ENCODE results near the gene FMO1.
"Not testable (repeated sequence)": the region's sequence is repeated elsewhere in the genome, so short reads cannot be mapped to it uniquely, and the experiment has no call there.

Gene FMO1

DNA sequence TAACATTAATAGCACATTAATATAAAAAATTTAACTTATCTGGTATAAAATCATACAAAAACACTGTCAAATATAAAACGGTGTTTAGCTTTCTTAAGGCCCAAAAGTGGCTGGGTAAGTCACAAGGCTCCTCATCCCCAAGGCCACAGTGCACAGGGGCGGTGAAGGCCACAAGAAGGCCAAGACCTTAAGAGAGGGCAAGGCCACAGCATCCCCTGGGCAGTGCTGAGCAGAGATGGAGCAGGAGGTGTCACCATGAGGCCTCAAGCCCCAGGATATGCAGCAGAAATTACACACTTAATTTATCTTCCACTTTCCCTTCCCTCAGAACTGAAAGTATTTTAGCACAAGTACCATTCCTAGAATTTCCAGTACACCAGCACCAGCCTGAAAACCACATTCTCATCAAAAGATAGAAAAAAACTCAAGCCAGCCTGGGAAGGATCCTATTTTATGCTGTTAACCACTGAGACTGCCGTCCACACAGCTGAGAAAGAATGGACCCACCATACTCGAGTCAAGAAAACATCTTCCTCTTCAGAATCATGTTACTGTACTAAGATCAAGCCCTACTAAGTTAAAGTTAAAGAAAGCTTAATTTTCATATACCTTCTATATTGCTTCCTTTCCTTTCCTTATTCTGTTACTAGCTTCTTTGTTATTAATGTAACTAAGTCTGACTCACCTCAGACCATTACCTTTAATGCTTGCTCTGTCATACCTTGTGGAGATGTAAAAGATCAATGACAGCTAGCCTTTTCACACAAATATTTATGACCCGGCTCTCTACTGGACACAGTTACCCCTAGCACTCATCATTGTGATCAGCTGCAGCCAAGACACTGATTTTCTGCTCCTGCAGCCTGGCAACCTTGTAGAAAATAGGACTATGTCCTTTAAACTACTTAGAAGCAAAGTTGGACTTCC lies 26.4 kb upstream of the FMO1 start:
- ATAC-seq (no peak), DNase-seq (no peak)
- no peaks in the 10 kb centered on the region for H3K4me1 Mint-ChIP-seq
- no peak overlapping the region for H3K4me3 Mint-ChIP-seq
- no peaks in the 10 kb centered on the region for H3K36me3 Mint-ChIP-seq (ENCODE audit: low read depth)
- no peaks in the 10 kb centered on the region for H3K9me3 Mint-ChIP-seq
- H3K27ac Mint-ChIP-seq = no peak overlapping the region
- H3K27me3 Mint-ChIP-seq = peaks cover 13% of the 10 kb centered on the region

- no peaks in the 10 kb centered on the region for H3K4me1 Mint-ChIP-seq
- no peak overlapping the region for H3K27ac Mint-ChIP-seq
- ATAC-seq (no peak), DNase-seq (no peak)
- H3K27me3 Mint-ChIP-seq = peaks cover 6% of the 10 kb centered on the region
- H3K4me3 Mint-ChIP-seq = no peak overlapping the region
- H3K36me3 Mint-ChIP-seq (ENCODE audit: low read depth) = no peaks in the 10 kb centered on the region
- H3K9me3 Mint-ChIP-seq = no peaks in the 10 kb centered on the region
Measured at GRCh38 chr1:171222936-171223335, 25.4 kb upstream of the FMO1 start.

DNA sequence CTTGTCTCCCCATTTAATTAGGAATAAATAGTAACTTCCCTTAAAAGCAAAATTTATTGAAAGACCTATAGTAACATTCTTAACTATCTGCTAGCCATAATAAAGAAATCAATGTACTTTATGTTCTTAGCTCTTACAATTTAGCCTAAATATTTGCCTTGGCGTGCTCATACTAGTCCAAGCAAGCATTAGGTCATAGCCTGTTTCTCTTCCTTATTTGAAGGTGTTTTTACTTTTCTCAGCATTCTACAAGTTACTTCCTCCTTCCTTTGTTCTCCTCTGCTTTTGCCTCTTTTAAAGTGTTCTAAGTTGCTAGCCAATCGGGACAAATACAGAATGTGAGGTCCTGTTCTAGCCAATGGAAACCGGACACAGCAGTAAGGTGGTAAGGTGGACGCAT lies 24.0 kb upstream of the FMO1 start:
- H3K9me3 Mint-ChIP-seq; ATAC-seq; H3K36me3 Mint-ChIP-seq (ENCODE audit: low read depth); DNase-seq; H3K27ac Mint-ChIP-seq; H3K27me3 Mint-ChIP-seq; H3K4me3 Mint-ChIP-seq; H3K4me1 Mint-ChIP-seq: not testable (repeated sequence)

GRCh38 chr1:171226747-171227370 lies 21.4 kb upstream of the FMO1 start:
- no peak overlapping the region for H3K27ac Mint-ChIP-seq
- no peak for DNase-seq
- H3K27me3 Mint-ChIP-seq = peaks cover 7% of the 10 kb centered on the region
- no peaks in the 10 kb centered on the region for H3K4me1 Mint-ChIP-seq
- H3K36me3 Mint-ChIP-seq (ENCODE audit: low read depth) = no peaks in the 10 kb centered on the region
- no peaks in the 10 kb centered on the region for H3K9me3 Mint-ChIP-seq
- no peak overlapping the region for H3K4me3 Mint-ChIP-seq
- ATAC-seq = peak; percentile 59

DNA sequence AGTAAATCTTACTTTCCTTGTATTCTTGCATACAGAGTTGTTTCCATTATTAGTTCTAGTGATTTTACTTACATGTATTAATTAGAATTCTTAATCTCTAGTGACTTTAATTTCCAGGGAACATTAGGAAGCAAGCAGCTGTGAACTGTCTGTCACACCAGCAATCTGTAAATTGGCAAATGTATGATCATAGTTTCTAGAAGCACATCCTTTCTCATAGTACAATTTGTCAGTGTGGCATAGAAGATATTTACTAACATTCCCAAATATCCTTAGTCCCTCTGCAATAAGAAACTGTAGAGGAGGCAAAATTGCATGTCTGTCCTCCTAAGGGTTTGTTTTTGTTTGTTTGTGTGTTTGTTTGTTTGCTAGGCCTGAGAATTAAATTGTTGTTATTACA lies 17.0 kb upstream of the FMO1 start:
- Mint-ChIP-seq H3K27ac (no peak overlapping the region), H3K4me3 (no peak overlapping the region), H3K4me1 (no peaks in the 10 kb centered on the region), H3K27me3 (peaks cover 7% of the 10 kb centered on the region), H3K9me3 (peaks cover 4% of the 10 kb centered on the region), H3K36me3 (ENCODE audit: low read depth) (no peaks in the 10 kb centered on the region)
- ATAC-seq = no peak
- DNase-seq = no peak

- Mint-ChIP-seq H3K36me3 (ENCODE audit: low read depth) (no peaks in the 10 kb centered on the region), H3K4me1 (no peaks in the 10 kb centered on the region), H3K27ac (no peak overlapping the region), H3K27me3 (peaks cover 14% of the 10 kb centered on the region), H3K9me3 (peaks cover 4% of the 10 kb centered on the region), H3K4me3 (no peak overlapping the region)
- ATAC-seq (no peak), DNase-seq (no peak)
Measured at GRCh38 chr1:171233183-171233582, 15.1 kb upstream of the FMO1 start.

DNA sequence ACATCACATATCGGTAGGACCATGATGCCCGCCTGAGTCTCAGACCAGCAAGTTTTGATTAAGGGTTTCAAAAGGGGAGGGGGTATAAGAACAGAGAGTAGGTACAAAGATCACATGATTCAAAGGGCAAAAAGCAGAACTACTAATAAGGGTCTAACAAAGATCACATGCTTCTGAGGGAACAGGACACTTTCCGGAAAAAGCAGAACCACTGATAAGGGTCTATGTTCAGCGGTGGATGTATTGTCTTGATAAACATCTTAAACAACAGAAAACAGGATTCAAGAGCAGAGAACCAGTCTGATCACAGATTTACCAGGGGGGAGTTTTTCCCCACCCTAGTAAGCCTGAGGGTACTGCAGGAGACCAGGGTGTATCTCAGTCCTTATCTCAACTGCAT lies 12.1 kb upstream of the FMO1 start:
- not testable (repeated sequence) for H3K27ac Mint-ChIP-seq; H3K36me3 Mint-ChIP-seq (ENCODE audit: low read depth); DNase-seq; H3K4me3 Mint-ChIP-seq; H3K9me3 Mint-ChIP-seq; H3K4me1 Mint-ChIP-seq; ATAC-seq
- H3K27me3 Mint-ChIP-seq = peaks cover 19% of the 10 kb centered on the region

- peaks cover under 1% of the 10 kb centered on the region for H3K9me3 Mint-ChIP-seq
- no peaks in the 10 kb centered on the region for H3K4me1 Mint-ChIP-seq
- H3K4me3 Mint-ChIP-seq = no peak overlapping the region
- ATAC-seq = no peak
- DNase-seq = no peak
- no peaks in the 10 kb centered on the region for H3K36me3 Mint-ChIP-seq (ENCODE audit: low read depth)
- no peak overlapping the region for H3K27ac Mint-ChIP-seq
- H3K27me3 Mint-ChIP-seq = peaks cover 19% of the 10 kb centered on the region
Measured at GRCh38 chr1:171243878-171244277, 4.4 kb upstream of the FMO1 start.

DNA sequence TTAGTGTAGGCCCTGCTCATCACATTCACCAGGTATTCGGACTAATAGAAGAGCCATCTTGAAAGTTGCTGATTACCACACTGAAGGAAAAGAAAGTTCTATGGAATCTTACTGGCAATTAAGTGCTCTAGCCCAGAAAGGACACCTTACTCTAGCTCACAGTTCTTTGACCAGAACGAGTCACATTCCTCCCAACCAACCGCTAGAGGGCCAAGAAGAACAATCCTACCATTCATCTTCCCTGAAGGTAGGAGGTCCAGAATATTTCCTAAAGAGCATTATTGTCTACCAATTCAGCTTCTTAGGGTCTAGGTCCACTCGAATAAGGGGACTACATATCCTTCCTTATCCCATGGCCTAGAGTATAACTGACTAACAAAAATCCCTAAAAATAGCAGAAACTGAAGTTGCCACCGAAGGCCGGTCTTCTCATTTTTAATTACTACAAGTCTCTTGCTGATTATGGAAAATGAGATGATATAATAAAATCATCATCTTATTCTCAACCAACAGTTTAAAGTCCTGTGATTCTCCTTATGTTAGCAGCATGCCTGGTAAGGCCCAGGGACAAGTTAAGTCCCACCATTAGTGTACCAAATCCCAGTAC lies 2.7 kb upstream of the FMO1 start:
- no peak overlapping the region for H3K27ac Mint-ChIP-seq
- DNase-seq (peak; percentile 12), ATAC-seq (peak; percentile 49)
- peaks cover 17% of the 10 kb centered on the region for H3K27me3 Mint-ChIP-seq
- H3K9me3 Mint-ChIP-seq = no peaks in the 10 kb centered on the region
- no peaks in the 10 kb centered on the region for H3K4me1 Mint-ChIP-seq
- no peaks in the 10 kb centered on the region for H3K36me3 Mint-ChIP-seq (ENCODE audit: low read depth)
- no peak overlapping the region for H3K4me3 Mint-ChIP-seq

GRCh38 chr1:171247501-171247900 lies 793 bp upstream of the FMO1 start:
- no peak for ATAC-seq
- Mint-ChIP-seq H3K4me3 (no peak overlapping the region), H3K27me3 (peaks cover 24% of the 10 kb centered on the region), H3K36me3 (ENCODE audit: low read depth) (no peaks in the 10 kb centered on the region), H3K4me1 (peaks cover 7% of the 10 kb centered on the region), H3K9me3 (no peaks in the 10 kb centered on the region), H3K27ac (no peak overlapping the region)
- DNase-seq = no peak

DNA sequence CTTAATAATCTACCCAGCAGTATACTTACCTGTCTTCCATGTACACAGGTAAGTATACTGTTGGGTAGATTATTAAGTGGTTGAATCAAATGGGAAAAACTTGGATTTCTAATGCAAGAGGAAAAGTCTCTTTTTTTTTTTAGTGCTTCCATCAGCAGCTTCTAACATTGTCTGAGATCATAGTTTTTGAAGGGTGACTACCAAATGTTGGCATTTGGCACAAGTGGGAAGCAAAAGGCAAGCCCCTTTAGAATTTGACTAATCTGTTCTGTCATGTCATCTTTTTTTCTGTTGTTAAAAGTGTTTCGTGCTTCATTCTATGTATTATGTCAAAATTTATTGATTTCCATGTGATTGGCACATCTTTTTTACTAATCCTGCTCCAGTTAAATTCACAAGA lies 547 bp downstream of the FMO1 start:
- no peaks in the 10 kb centered on the region for H3K9me3 Mint-ChIP-seq
- no peak overlapping the region for H3K4me3 Mint-ChIP-seq
- H3K27ac Mint-ChIP-seq = no peak overlapping the region
- H3K36me3 Mint-ChIP-seq (ENCODE audit: low read depth) = no peaks in the 10 kb centered on the region
- peaks cover 28% of the 10 kb centered on the region for H3K27me3 Mint-ChIP-seq
- H3K4me1 Mint-ChIP-seq = peaks cover 7% of the 10 kb centered on the region
- DNase-seq (no peak), ATAC-seq (no peak)

GRCh38 chr1:171250263-171250662 lies 2.0 kb downstream of the FMO1 start:
- Mint-ChIP-seq H3K27me3 (peaks cover 31% of the 10 kb centered on the region), H3K27ac (no peak overlapping the region), H3K9me3 (no peaks in the 10 kb centered on the region), H3K36me3 (ENCODE audit: low read depth) (no peaks in the 10 kb centered on the region), H3K4me3 (no peak overlapping the region), H3K4me1 (peaks cover 7% of the 10 kb centered on the region)
- ATAC-seq (no peak), DNase-seq (no peak)

DNA sequence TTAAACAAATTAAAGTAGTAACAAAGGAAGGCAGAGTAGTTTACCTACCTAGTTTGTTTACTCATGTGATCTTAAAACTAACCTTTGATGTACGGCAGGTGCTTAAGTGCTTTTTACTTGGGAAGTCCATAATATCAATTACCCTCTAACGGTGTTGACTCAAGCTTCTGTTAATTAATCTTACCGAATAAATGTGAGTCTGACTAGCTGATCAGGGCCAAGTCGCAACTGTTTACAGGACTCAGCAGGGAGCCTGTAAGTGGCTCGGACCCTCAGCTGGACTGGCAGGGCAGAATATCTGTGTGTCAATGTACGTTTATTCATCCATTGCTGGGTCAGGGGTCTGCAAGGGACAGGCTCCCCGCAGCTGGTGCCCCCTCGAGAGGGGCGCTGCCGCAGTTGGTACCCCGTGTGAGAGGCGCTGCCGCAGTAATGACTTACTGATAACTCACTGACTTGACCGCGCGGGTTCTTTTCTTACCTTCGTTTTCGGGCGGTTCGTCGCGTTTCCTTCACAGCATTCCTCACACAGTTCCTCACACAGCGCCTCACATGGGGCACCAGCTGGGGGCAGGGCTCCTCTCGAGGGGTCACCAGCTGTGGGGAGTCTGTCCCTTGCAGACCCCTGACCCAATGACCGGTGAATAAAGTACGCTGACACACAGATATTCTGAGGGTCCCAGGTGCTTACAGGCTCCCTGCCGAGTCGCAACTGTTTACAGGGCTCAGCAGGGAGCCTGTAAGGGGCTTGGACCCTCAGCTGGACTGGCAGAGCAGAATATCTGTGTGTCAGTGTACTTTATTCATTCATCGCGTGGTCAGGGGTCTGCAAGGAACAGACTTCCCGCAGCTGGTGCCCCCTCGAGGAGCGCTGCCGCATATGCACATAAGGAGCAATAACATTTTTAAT lies 3.0 kb downstream of the FMO1 start:
- Mint-ChIP-seq H3K27me3 (peaks cover 34% of the 10 kb centered on the region), H3K4me1 (peaks cover 7% of the 10 kb centered on the region), H3K27ac (no peak overlapping the region), H3K4me3 (peak overlapping the region; percentile 78), H3K36me3 (ENCODE audit: low read depth) (no peaks in the 10 kb centered on the region), H3K9me3 (no peaks in the 10 kb centered on the region)
- peak; percentile 42 for DNase-seq
- peak; percentile 64 for ATAC-seq

DNA sequence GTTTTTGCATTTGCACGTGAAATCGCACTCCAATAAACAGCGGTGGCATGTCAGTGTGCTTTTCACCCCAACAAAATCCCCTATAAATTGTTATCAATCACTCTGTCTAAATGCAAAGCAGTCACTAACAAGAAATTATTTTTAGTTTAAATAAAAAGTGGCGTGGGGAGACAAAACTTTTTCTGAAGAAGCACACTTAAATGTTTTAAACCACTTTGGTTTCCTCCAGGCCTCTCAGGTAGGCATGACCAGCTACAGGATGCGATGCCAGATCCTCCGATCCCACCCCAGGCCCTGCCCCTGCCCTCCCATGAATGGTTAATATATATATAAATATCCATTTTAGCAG lies 3.6 kb downstream of the FMO1 start:
- DNase-seq = no peak
- H3K27me3 Mint-ChIP-seq = peaks cover 34% of the 10 kb centered on the region
- H3K4me3 Mint-ChIP-seq = peak overlapping the region; percentile 78
- H3K27ac Mint-ChIP-seq = no peak overlapping the region
- no peaks in the 10 kb centered on the region for H3K9me3 Mint-ChIP-seq
- H3K4me1 Mint-ChIP-seq = peaks cover 7% of the 10 kb centered on the region
- no peak for ATAC-seq
- H3K36me3 Mint-ChIP-seq (ENCODE audit: low read depth) = no peaks in the 10 kb centered on the region
